C4-2B (cell line): ENCODE measurements around the gene SLC2A8.

Source experiments
- ZFX ChIP-seq: fragments of 450-650 bp; IDR thresholded peaks from 2 replicates; pipeline ENCODE4 v1.6.1; 2017
- TF ChIP-seq, protein P1 (sequence below): fragments of 450-650 bp; conservative IDR thresholded peaks from 2 replicates; pipeline ENCODE4 v1.5.1; 2017; ENCODE audit warnings: mild to moderate bottlenecking

- TF ChIP-seq, protein P1, sequence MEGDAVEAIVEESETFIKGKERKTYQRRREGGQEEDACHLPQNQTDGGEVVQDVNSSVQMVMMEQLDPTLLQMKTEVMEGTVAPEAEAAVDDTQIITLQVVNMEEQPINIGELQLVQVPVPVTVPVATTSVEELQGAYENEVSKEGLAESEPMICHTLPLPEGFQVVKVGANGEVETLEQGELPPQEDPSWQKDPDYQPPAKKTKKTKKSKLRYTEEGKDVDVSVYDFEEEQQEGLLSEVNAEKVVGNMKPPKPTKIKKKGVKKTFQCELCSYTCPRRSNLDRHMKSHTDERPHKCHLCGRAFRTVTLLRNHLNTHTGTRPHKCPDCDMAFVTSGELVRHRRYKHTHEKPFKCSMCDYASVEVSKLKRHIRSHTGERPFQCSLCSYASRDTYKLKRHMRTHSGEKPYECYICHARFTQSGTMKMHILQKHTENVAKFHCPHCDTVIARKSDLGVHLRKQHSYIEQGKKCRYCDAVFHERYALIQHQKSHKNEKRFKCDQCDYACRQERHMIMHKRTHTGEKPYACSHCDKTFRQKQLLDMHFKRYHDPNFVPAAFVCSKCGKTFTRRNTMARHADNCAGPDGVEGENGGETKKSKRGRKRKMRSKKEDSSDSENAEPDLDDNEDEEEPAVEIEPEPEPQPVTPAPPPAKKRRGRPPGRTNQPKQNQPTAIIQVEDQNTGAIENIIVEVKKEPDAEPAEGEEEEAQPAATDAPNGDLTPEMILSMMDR = no peak
- TF ChIP-seq ZFX = no peak
These were observed 49.1 kb downstream of the SLC2A8 start for GRCh38 chr9:127445851-127446712.
